ENCODE measurements around the gene SEMA3E. TPM values are rescaled to one million over a fixed set of nuclear protein-coding genes. Genes with fewer than 3 reads are reported as not detected.

The SEMA3E gene
- polyA plus RNA-seq, 1 donor from 2014 or later, result 0.98 TPM

DNA sequence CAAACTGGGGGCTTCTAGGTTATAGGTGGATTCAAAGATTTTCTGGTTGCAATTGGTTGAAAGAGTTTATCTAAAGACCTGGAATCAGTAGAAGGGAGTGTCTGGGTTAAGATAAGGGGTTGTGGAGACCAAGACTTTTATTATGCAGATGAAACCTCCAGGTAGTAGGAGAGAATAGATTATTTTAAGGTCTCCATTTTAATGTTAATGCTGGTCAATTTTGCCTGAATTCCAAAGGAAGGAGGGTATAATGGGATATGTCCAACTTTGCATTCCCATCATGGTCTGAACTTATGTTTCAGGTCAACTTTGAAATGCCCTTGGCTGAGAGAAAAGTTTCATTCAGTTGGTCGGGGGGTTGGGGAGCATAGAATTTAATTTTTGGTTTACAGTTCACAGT, 44.3 kb upstream of the SEMA3E start:
- no peak overlapping the region for H3K27ac ChIP-seq (ENCODE audit: low read length)
- H3K79me2 ChIP-seq (replicated peaks; ENCODE audit: insufficient read depth, low read length), result no peaks in the 10 kb centered on the region
- no peaks in the 10 kb centered on the region for H3K27me3 ChIP-seq (ENCODE audit: insufficient read depth, low read depth, low read length)
- no peak overlapping the region for H3K9ac ChIP-seq (ENCODE audit: low read length)
- H4K20me1 ChIP-seq (ENCODE audit: insufficient read depth), result no peaks in the 10 kb centered on the region
- no peak overlapping the region for H2AFZ ChIP-seq (ENCODE audit: low read depth, low read length)
- no peaks in the 10 kb centered on the region for H3K9me3 ChIP-seq (ENCODE audit: low read length)
- no peak overlapping the region for H3K4me3 ChIP-seq (ENCODE audit: low read length)
- no peaks in the 10 kb centered on the region for H3F3A ChIP-seq (ENCODE audit: insufficient read depth, low read length, poor library complexity, severe bottlenecking)
- H3K4me2 ChIP-seq (ENCODE audit: low read length), result no peak overlapping the region
- H3K36me3 ChIP-seq (ENCODE audit: insufficient read depth, low read length), result no peaks in the 10 kb centered on the region
- H3K9me2 ChIP-seq (ENCODE audit: insufficient read depth, low read length), result no peaks in the 10 kb centered on the region
- TF ChIP-seq SMC3 (conservative IDR thresholded peaks at IDR 0.05; ENCODE audit: poor library complexity) (no peak), RAD21 (conservative IDR thresholded peaks at IDR 0.05) (no peak), POLR2AphosphoS5 (IDR thresholded peaks at IDR 0.05) (no peak), MXI1 (conservative IDR thresholded peaks at IDR 0.05; ENCODE audit: poor library complexity, severe bottlenecking) (no peak), EZH2 (IDR thresholded peaks at IDR 0.05; ENCODE audit: borderline replicate concordance, insufficient read depth, low read length, poor library complexity, severe bottlenecking) (no peak), EP300 (conservative IDR thresholded peaks at IDR 0.05; ENCODE audit: poor library complexity, severe bottlenecking) (no peak), TAF1 (IDR thresholded peaks at IDR 0.05; ENCODE audit: low read depth) (no peak)
- TF ChIP-seq, protein P1, sequence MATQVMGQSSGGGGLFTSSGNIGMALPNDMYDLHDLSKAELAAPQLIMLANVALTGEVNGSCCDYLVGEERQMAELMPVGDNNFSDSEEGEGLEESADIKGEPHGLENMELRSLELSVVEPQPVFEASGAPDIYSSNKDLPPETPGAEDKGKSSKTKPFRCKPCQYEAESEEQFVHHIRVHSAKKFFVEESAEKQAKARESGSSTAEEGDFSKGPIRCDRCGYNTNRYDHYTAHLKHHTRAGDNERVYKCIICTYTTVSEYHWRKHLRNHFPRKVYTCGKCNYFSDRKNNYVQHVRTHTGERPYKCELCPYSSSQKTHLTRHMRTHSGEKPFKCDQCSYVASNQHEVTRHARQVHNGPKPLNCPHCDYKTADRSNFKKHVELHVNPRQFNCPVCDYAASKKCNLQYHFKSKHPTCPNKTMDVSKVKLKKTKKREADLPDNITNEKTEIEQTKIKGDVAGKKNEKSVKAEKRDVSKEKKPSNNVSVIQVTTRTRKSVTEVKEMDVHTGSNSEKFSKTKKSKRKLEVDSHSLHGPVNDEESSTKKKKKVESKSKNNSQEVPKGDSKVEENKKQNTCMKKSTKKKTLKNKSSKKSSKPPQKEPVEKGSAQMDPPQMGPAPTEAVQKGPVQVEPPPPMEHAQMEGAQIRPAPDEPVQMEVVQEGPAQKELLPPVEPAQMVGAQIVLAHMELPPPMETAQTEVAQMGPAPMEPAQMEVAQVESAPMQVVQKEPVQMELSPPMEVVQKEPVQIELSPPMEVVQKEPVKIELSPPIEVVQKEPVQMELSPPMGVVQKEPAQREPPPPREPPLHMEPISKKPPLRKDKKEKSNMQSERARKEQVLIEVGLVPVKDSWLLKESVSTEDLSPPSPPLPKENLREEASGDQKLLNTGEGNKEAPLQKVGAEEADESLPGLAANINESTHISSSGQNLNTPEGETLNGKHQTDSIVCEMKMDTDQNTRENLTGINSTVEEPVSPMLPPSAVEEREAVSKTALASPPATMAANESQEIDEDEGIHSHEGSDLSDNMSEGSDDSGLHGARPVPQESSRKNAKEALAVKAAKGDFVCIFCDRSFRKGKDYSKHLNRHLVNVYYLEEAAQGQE (IDR thresholded peaks at IDR 0.05; ENCODE audit: borderline replicate concordance), result no peak
- TF ChIP-seq, protein P2, sequence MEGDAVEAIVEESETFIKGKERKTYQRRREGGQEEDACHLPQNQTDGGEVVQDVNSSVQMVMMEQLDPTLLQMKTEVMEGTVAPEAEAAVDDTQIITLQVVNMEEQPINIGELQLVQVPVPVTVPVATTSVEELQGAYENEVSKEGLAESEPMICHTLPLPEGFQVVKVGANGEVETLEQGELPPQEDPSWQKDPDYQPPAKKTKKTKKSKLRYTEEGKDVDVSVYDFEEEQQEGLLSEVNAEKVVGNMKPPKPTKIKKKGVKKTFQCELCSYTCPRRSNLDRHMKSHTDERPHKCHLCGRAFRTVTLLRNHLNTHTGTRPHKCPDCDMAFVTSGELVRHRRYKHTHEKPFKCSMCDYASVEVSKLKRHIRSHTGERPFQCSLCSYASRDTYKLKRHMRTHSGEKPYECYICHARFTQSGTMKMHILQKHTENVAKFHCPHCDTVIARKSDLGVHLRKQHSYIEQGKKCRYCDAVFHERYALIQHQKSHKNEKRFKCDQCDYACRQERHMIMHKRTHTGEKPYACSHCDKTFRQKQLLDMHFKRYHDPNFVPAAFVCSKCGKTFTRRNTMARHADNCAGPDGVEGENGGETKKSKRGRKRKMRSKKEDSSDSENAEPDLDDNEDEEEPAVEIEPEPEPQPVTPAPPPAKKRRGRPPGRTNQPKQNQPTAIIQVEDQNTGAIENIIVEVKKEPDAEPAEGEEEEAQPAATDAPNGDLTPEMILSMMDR (IDR thresholded peaks at IDR 0.05; ENCODE audit: poor library complexity, severe bottlenecking), result no peak

DNA sequence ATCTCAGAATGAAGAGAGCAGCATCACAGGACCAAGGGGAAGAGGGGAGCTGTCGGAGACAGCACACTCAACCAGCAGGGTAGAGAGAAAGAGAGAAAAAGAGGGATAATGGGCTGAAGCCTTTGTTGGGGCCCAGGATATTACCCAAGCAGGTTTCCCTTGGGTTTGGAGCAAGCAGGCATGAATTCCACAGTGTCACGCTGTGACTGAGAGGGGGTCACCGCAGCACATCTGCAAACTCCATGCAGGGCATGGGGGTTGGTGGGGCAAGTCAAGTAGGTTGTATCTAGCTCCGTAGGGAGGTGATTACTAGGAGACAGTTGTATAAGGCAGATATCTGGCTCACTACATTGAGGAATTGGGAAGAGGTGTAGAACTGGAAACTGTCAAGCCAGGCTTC, 42.2 kb upstream of the SEMA3E start:
- Histone ChIP-seq H3K9me3 (ENCODE audit: low read length) (no peaks in the 10 kb centered on the region), H3K36me3 (ENCODE audit: insufficient read depth, low read length) (no peaks in the 10 kb centered on the region), H4K20me1 (ENCODE audit: insufficient read depth) (no peaks in the 10 kb centered on the region), H3K27ac (ENCODE audit: low read length) (no peak overlapping the region), H3K79me2 (replicated peaks; ENCODE audit: insufficient read depth, low read length) (no peaks in the 10 kb centered on the region), H3K9me2 (ENCODE audit: insufficient read depth, low read length) (no peaks in the 10 kb centered on the region), H3K9ac (ENCODE audit: low read length) (no peak overlapping the region), H3F3A (ENCODE audit: insufficient read depth, low read length, poor library complexity, severe bottlenecking) (no peaks in the 10 kb centered on the region), H3K4me3 (ENCODE audit: low read length) (no peak overlapping the region), H2AFZ (ENCODE audit: low read depth, low read length) (no peak overlapping the region), H3K4me2 (ENCODE audit: low read length) (no peak overlapping the region), H3K27me3 (ENCODE audit: insufficient read depth, low read depth, low read length) (no peaks in the 10 kb centered on the region)
- TF ChIP-seq MXI1 (conservative IDR thresholded peaks at IDR 0.05; ENCODE audit: poor library complexity, severe bottlenecking), result no peak
- no peak for TF ChIP-seq EZH2 (IDR thresholded peaks at IDR 0.05; ENCODE audit: borderline replicate concordance, insufficient read depth, low read length, poor library complexity, severe bottlenecking)
- TF ChIP-seq RAD21 (conservative IDR thresholded peaks at IDR 0.05), result no peak
- no peak for TF ChIP-seq SMC3 (conservative IDR thresholded peaks at IDR 0.05; ENCODE audit: poor library complexity)
- no peak for TF ChIP-seq EP300 (conservative IDR thresholded peaks at IDR 0.05; ENCODE audit: poor library complexity, severe bottlenecking)
- TF ChIP-seq, protein P1 (IDR thresholded peaks at IDR 0.05; ENCODE audit: borderline replicate concordance), result no peak
- no peak for TF ChIP-seq TAF1 (IDR thresholded peaks at IDR 0.05; ENCODE audit: low read depth)
- TF ChIP-seq POLR2AphosphoS5 (IDR thresholded peaks at IDR 0.05), result no peak

All from neural cell (in vitro differentiated cells).